Measurements from ENCODE around the gene C1QTNF2. TPM values are rescaled to one million over a fixed set of nuclear protein-coding genes. Genes with fewer than 3 reads are reported as not detected.

C1QTNF2 gene
- total and polyA plus RNA-seq, 12 donors: 0.40 to 1.6 (median 1.1) TPM

DNA sequence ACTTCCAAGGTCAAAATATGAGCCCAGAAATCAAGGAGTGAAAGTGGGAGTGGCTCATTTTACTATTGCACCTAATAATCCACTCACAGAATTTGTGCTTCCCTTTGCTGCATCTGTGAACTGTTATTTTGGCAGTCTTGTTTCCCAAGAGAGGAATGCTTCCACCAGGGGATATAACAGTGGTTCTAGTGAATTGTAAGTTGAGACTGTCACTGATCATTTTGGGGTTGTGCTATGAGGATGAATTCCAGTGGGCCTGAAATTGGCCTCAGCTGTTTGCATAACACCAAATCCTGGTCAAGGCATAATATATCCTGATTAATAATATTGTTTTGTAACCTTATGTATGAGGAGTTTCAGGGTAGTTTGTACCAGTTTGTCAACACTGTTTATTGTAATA lies 15.1 kb upstream of the C1QTNF2 start:
- Histone ChIP-seq H3K36me3 (no peaks in the 10 kb centered on the region), H3K4me1 (no peaks in the 10 kb centered on the region), H3K4me3 (no peak overlapping the region), H3K27me3 (no peaks in the 10 kb centered on the region), H3K9me3 (peaks cover 0 to 22% (median 11%) of the 10 kb centered on the region in 11 donors), H3K27ac (no peak overlapping the region)
- intact Hi-C loops (cut with DNase I): loop anchor here in 3 of 10 donors (5.0 to 10.0 kb wide), 3 partner anchors 188 to 363 kb away; no protein-coding TSS in a partner anchor
- ATAC-seq: no peak
- TF ChIP-seq, protein P1, sequence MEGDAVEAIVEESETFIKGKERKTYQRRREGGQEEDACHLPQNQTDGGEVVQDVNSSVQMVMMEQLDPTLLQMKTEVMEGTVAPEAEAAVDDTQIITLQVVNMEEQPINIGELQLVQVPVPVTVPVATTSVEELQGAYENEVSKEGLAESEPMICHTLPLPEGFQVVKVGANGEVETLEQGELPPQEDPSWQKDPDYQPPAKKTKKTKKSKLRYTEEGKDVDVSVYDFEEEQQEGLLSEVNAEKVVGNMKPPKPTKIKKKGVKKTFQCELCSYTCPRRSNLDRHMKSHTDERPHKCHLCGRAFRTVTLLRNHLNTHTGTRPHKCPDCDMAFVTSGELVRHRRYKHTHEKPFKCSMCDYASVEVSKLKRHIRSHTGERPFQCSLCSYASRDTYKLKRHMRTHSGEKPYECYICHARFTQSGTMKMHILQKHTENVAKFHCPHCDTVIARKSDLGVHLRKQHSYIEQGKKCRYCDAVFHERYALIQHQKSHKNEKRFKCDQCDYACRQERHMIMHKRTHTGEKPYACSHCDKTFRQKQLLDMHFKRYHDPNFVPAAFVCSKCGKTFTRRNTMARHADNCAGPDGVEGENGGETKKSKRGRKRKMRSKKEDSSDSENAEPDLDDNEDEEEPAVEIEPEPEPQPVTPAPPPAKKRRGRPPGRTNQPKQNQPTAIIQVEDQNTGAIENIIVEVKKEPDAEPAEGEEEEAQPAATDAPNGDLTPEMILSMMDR (IDR thresholded peaks at IDR 0.05): no peak
- DNase-seq: no peak

DNA sequence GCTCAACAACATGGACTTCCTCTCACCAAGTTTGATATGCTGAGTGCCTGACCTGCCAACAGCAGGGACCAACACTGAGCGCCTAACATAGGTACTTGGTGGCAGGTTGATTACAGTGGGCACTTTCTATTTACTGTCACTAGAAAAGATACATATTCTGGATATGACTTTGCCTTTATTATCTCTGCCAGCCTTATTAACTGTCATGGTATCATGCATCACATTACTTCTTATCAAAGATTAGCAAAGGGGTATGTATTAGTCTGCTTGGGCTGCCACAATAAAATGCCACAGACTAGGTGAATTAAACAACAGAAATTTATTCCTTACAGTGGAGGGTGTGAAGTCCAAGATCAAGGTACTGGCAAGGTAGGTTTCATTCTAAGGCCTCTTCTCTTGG lies 14.3 kb upstream of the C1QTNF2 start:
- intact Hi-C loops (cut with DNase I): loop anchor here in 3 of 10 donors (5.0 to 10.0 kb wide), 3 partner anchors 187 to 362 kb away; no protein-coding TSS in a partner anchor
- H3K27me3 ChIP-seq: no peaks in the 10 kb centered on the region
- peaks cover 0 to 22% (median 11%) of the 10 kb centered on the region in 11 donors for H3K9me3 ChIP-seq
- no peak overlapping the region for H3K27ac ChIP-seq
- H3K4me1 ChIP-seq: peaks cover 0 to 4% (median 0%) of the 10 kb centered on the region in 9 donors
- no peak overlapping the region for H3K4me3 ChIP-seq
- TF ChIP-seq, protein P1 (IDR thresholded peaks at IDR 0.05): no peak
- ATAC-seq (no peak), DNase-seq (no peak)
- no peaks in the 10 kb centered on the region for H3K36me3 ChIP-seq
- 97 to 100% methylated on average over 1 of the region's 1 CpG for WGBS, 2 donors

DNA sequence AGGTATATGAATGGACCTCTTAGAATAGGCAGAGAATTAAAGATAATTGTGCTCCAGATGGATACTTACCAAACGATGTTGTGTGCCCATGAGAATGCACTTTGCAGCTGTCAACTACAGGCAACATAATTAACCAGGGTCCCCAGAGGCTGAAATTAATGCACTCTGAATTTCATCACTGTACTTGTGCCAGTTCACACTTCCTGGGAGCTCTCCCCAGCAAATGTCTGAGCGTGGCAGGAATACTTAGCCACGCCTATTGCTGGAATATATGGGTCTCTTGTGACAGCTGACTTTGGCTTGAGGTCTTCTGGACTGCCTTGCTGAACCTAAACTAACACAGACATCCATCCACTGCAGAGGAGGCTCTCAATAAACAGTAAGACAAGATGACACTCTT lies 11.9 kb upstream of the C1QTNF2 start:
- no peak for ATAC-seq
- no peaks in the 10 kb centered on the region for H3K36me3 ChIP-seq
- no peak for DNase-seq
- peaks cover 0 to 12% (median 4%) of the 10 kb centered on the region in 11 donors for H3K9me3 ChIP-seq
- TF ChIP-seq, protein P1 (IDR thresholded peaks at IDR 0.05): no peak
- no peak overlapping the region for H3K4me3 ChIP-seq
- H3K4me1 ChIP-seq: peaks cover 0 to 5% (median 0%) of the 10 kb centered on the region in 9 donors
- 56 to 58% methylated on average over 3 of the region's 3 CpGs for WGBS, 2 donors
- intact Hi-C loops (cut with DNase I): loop anchor here in 1 of 10 donors (10.0 kb wide), 1 partner anchor 278 kb away; no protein-coding TSS in a partner anchor
- no peak overlapping the region for H3K27ac ChIP-seq
- no peaks in the 10 kb centered on the region for H3K27me3 ChIP-seq

DNA sequence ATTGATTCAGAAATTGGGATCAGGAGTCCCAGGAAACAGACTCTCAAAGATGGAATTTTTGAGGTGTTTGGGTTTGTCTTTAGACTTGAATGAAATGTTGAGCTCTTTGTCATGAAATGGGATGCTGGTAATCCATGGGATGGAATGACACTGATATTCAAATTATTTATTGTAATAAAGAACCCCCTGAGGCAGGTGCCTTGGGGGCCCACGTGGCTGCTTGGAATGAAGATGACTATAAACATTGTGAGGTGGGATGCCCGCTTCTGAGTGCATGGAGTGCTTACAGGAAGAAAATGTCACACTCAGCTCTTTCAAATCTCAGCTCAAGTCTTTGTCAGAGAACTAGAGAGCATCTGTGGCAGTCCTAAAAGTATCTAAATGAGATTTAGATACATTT lies 9.6 kb upstream of the C1QTNF2 start:
- WGBS, 2 donors: 81 to 89% methylated on average over 2 of the region's 2 CpGs
- Histone ChIP-seq H3K9me3 (no peaks in the 10 kb centered on the region), H3K4me1 (peaks cover 0 to 5% (median 0%) of the 10 kb centered on the region in 9 donors), H3K27ac (no peak overlapping the region), H3K4me3 (no peak overlapping the region), H3K36me3 (no peaks in the 10 kb centered on the region), H3K27me3 (peaks cover 0 to 5% (median 0%) of the 10 kb centered on the region in 7 donors)
- DNase-seq (no peak), ATAC-seq (no peak)
- TF ChIP-seq, protein P1 (IDR thresholded peaks at IDR 0.05): no peak
- intact Hi-C loops (cut with DNase I): loop anchor here in 1 of 10 donors (10.0 kb wide), 1 partner anchor 275 kb away; no protein-coding TSS in a partner anchor
